ACHN (cell line): ENCODE results near the gene ZNF37A.
"Not testable (repeated sequence)": the region's sequence is repeated elsewhere in the genome, so short reads cannot be mapped to it uniquely, and the experiment has no call there.

ENCODE experiments used
- DNase-seq: peaks from one replicate; pipeline ENCODE4 v3.0.0-alpha.2; 2015
- in situ Hi-C: cut with HindIII; loops from 2 replicates; pipeline ENCODE4 v1.10.0; 2017; ENCODE audit warnings: low sequenced_read_pairs, low pct_ligation_motif_present, low pct_unique_long_range_greater_than_20kb

ZNF37A gene

DNA sequence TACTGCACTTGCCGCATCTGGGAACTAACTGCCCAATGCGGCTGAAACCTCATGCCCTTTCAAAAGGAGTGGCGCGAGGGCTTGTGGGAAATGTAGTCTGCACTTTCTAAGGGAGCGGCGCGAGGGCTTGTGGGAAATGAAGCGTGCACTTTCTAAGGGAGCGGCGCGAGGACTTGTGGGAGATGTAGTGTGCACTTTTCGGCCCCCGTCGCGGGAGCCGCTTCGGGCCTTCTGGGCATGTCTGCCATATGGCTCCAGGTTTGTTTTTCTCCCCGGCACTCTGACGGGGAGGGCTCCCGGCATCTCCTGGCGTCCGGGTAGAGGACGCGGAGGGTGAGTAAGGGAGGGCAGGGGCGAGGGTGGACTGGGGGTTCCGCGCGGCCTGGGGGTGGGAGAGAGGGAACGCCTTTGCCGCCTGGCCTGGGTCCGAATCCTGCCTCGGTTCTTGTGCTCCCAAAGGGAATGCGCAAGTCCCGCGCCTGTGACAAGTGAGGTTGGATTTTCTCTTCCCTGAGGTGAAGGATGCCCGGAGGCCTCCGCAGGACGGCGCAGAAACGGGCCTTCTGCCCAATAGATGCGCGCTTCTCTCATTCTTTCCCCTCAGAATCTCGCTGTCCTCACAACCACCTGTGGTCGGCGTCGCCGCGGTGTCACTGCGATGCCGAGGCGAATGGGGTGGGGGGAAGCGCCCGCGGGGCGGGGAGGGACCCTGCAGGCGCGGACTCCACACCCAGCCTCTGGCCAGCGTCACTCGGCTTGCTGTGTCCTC is at the start of gene ZNF37A:
Gene ZNF37A, plus strand, starts transcription at position 180 of the 769 bp plus-strand sequence. CDS start 2,281 bp downstream, outside the sequence.
- peak; percentile 94 for DNase-seq
- in situ Hi-C loops, result no loop called here

DNA sequence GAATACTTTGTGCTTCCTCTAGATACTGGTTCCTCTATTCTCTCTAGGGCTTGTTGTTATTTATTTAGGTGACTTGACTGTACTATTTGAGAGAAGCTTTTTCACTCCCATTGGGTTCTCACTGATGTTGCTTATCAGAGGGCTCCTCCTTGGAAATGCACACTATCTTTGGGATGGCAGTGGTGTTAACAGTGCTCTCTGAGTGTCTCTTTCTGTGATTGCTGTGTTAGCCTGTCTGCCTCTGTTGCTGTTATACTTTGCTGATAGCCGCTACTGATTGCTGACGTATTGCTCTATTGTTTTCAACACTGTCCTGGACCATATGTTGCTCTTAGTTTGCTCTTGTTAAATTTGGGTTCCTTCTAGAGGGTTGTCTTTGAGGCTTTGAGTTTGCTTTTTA is 49.0 kb upstream of the ZNF37A start:
- in situ Hi-C loops, result no loop called here
- no peak for DNase-seq

DNA sequence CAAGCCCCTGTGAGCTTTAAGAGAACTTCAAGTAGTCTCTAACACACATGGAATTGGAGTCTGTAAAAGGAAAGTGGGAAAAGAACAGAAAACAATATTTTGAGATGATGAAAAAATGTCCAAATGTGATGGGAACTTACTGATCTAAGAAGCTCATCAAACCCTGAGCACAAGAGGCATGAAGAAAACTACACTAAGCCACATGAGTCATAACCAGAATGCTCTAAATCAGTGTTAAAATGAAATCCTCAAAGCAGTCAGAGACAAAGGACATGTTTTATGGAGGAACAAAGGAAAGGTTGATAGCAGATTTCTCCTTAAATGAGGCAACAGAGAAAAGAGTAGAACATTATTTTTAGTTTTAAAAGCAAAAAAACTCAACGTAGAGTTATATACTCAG is 46.5 kb upstream of the ZNF37A start:
- no peak for DNase-seq

DNA sequence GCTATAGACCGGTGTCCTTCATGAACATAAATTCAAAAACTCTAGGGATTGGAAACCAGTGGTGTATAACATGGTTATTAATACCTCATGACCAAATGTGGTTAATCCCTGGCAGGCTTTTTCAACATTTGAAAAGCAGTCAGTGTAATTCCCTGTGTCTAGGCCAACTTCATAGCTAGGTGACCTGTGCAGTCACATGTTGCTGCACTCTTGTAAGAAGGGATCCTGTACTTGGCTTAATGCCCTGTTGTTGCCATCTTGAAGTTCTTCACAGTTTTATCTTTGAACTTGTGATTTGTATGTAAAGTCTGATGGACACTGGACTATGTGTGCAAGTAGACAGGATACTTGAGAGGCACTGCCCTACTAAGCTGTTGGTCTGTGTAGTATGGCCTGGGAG is 43.9 kb upstream of the ZNF37A start:
- no peak for DNase-seq
- in situ Hi-C loops, result no loop called here

More for the DNA sequence above, 46.5 kb upstream of the ZNF37A start:
- in situ Hi-C loops, result no loop called here

DNA sequence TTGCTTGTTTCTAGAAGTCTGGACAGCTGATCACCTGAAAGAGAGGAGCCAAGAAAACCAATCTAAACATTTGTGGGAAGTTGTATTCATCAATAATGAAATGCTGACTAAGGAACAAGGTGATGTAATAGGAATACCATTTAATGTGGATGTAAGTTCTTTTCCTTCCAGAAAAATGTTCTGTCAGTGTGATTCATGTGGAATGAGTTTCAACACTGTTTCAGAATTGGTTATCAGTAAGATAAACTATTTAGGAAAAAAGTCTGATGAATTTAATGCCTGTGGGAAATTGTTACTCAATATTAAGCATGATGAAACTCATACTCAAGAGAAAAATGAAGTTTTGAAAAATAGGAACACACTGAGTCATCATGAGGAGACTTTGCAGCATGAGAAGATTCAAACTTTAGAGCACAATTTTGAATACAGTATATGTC is 39.8 kb upstream of the ZNF37A start:
- DNase-seq, result no peak
- in situ Hi-C loops, result no loop called here

DNA sequence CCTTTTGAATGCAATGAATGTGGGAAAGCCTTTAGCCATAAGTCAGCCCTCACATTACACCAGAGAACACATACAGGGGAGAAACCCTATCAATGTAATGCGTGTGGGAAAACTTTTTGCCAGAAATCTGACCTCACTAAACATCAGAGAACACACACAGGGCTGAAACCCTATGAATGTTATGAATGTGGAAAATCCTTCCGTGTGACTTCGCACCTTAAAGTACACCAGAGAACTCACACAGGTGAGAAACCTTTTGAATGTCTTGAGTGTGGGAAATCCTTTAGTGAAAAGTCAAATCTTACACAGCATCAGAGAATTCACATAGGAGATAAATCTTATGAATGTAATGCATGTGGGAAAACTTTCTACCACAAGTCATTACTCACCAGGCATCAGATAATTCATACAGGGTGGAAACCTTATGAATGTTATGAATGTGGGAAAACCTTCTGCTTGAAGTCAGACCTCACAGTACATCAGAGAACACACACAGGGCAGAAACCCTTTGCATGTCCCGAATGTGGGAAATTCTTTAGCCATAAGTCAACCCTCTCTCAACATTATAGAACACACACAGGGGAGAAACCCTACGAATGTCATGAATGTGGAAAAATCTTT is 38.8 kb upstream of the ZNF37A start:
- in situ Hi-C loops, result not testable (repeated sequence)
- DNase-seq, result peak; percentile 2

DNA sequence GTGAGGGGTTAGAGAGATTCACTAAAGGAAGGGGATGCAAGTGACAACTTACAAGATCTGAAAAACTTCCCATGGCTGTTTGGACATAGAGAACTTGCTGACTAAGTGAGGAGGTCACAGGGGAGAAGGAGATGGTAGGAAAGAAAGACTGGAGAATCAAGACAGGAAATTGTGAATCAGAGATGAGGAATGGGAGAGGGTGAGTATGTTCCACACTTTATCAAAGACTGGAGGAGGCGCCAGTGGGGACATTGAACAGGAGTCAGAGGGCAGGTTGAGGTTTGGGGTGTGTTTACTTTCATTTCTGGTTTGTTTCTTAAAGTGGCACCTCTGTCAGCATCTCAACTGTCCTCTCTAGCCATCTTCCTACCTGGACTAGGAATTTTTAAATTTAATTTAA is 24.5 kb upstream of the ZNF37A start:
- DNase-seq, in situ Hi-C loops: not testable (repeated sequence)

DNA sequence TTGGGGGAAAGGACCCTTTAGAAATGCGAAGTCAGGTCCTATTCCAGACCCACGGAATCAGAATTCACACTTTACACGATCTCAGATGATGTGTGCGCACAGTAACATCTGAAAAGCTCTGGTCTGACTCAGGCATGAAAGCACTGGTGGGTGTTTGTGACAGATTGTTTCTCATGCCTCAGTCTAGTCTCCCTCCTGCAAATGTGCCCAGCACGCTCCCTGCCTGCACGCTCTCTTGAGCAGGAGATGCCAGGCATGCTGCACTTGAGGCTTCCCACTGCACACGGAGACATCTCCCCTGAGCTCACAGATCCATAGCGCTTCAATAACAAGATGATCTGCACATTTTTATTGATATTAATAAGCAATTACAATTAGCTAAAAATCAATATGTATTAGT is 23.6 kb upstream of the ZNF37A start:
- DNase-seq, result no peak
- in situ Hi-C loops, result no loop called here

DNA sequence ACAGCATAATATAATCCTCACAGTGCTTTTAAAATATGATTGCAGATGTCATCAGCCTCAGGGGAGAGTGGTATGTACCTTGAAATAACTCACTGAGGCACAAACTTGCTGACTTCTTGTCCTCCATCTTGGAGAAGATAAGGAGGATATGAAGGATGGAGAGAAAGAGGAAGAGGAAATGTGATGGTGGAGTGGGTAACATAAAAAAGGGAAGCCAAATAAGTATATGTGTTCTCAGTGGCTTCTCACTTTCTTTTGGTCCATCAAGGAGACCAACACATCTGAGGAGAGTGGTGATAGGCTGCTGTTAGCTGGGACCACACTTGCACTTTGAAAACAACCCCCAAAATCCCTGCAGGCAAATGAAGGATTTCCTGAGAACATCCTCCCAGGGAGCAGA is 21.6 kb upstream of the ZNF37A start:
- DNase-seq, result no peak
- in situ Hi-C loops, result no loop called here

DNA sequence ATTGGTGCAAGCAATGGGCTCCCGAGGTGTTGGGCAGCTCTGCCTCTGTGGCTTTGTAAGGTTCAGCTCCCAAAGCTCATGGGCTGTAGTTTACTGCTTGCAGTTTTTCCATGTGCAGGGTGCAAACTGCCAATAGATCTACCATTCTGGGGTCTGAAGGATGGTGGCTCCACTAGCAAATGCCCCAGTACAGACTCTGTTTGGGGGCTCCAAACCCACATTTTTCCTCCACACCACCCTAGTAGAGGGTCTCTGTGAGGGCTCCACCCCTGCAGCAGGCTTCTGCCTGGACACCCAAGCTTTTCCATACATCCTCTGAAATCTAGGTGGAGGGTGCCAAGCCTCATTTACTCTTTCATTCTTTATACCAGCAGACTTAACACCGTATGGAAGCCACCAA is 17.4 kb upstream of the ZNF37A start:
- DNase-seq, result no peak
- in situ Hi-C loops, result no loop called here

DNA sequence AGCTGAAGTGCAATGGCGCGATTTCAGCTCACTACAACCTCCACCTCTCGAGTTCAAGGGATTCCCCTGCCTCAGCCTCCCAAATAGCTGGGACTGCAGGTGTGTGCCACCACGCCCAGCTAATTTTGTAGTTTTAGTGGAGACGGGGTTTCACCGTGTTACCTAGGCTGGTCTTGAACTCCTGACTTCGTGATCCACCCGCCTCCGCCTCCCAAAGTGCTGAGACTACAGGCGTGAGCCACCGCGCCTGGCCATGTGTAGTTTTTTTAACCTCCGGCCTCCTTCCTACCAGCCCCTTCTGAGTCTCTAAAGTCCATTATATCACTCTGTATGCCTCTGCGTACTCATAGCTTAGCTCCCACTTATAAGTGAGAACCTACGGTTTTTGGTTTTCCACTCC is 819 bp upstream of the ZNF37A start:
- in situ Hi-C loops, DNase-seq: not testable (repeated sequence)

DNA sequence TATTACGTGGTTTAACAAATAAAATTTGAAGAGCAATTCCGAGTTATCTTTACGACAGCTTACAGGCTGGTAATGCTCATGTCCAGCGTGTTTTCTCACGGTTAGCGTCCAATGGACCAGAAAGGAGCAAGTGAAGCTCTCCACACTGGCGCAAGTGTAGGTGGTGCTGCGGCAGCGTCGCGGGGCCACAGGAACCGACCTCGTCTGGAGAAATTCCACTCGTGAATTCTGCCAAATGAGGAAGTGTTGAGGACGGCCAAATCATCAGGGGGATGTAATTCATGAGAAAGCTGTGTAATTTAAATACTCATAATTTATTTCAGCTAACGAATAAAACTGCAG is 350 bp upstream of the ZNF37A start:
- in situ Hi-C loops, result no loop called here
- DNase-seq, result no peak

DNA sequence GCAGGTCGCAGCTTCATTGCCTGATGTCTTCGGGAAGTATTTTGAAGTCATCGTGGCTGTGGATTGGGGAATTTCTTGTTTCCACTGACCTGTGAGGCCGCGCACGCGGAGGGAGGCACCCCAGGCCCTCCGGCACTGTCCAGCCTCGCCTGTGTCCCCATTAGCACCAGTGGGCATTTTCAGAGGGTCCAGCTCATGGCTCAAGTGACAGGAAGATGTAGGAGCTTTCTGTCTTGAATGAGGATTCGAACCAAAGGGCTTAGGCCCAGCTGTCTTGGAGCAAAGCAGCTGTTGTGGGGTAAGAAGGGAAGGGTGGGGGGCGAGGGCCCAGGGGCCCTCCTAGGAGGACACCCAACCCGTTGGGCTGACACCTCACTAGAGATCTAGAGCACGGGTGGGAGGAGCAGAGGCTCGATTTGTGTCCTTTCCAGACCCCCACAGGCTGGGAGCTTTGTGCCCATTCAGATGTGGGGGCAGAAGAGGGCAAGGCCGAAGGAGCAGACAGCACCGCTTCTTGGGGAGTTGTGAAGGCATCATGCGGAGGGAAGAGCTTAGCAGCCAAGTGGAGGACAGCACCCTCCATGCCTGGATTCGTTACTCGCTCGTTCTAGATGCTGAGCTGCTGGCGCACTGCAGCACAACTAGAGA is 914 bp downstream of the ZNF37A start:
- in situ Hi-C loops, result no loop called here
- DNase-seq, result no peak

DNA sequence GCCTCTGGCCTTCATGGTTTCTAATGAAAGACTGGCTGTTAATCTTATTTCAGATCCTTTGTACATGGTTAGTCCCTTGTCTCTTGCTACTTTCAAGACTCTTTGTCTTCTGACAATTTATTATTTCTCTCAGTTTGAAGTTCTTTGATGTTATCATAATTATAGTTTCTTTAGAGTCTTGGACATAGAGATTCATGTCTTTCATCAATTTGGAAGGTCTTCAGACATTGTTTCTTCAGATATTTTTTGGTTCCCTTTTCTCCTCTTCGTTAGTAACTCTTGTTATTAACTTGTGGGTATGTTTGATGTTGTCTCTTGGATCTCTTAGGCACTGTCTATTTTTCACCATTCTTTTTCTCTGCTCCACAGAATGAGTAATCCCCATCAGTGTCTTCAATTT is 8.7 kb downstream of the ZNF37A start:
- no peak for DNase-seq
- in situ Hi-C loops, result no loop called here

DNA sequence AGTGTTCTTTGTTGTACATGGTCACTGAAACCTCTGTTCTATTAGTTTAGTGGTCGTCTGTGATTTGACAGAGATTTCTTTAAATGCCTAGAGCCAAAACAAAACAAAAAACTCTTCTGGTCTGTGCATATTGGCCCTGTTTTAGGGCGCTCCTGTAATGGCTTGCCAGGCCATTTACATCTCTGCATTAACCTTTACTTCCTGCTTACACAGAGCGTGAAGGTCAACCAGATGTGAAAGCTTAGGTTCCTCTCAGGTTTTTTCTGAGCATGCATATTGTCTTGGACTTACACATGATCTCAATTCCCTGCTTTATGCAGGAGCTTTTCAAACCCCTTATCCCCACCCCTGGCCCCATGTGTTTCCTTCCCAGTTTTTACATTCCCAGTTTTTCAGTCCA is 9.6 kb downstream of the ZNF37A start:
- in situ Hi-C loops, result no loop called here
- DNase-seq, result no peak

DNA sequence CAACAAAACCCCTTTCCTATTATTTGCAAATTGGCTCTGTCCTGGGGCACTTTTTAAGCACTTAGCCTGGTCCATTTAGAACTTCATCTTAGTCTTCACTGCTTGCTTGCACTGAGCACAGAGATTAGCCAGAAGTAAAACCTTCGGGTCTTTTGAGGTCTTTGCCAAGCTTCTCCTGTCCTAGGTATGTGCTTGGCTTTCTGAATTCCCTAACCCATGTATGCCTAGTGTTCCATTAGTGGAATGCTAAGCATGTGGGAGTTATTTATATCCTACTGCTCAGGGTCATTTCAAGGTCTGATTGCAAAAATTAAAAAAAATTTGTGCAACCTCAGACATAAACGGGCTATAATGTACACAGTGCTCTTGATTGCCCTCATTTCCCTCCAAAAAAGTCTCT is 18.0 kb downstream of the ZNF37A start:
- in situ Hi-C loops, result no loop called here
- no peak for DNase-seq

DNA sequence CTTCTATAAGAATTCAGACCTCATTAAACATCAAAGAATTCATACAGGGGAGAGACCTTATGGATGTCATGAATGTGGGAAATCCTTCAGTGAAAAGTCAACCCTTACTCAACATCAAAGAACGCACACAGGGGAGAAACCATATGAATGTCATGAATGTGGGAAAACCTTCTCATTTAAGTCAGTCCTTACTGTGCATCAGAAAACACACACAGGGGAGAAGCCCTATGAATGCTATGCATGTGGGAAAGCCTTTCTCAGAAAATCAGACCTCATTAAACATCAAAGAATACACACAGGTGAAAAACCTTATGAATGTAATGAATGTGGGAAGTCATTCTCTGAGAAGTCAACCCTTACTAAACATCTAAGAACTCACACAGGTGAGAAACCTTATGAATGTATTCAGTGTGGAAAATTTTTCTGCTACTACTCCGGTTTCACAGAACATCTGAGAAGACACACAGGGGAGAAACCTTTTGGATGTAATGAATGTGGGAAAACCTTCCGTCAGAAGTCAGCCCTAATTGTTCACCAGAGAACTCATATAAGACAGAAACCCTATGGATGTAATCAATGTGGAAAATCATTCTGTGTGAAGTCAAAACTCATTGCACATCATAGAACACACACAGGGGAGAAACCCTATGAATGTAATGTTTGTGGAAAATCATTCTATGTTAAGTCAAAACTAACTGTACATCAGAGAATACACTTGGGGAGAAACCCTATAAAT is 24.1 kb downstream of the ZNF37A start:
- peak; percentile 19 for DNase-seq
- in situ Hi-C loops, result no loop called here

DNA sequence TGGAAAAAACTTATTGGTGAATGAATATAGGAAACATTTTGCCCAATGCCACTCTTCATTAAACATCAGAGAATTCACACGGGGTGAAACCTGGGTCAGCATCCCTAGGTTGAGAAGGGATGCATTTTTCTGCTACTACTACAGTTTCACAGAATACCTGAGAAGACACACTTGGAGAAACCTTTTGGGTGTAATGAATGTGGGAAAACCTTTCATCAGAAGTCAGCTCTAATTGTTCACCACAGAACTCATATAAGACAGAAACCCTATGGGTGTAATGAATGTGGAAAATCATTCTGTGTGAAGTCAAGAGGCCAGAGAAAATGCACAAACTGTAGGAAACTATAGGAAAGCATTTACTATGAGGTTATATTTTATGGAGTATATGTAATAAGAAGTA is 24.9 kb downstream of the ZNF37A start:
- in situ Hi-C loops, result no loop called here
- no peak for DNase-seq

DNA sequence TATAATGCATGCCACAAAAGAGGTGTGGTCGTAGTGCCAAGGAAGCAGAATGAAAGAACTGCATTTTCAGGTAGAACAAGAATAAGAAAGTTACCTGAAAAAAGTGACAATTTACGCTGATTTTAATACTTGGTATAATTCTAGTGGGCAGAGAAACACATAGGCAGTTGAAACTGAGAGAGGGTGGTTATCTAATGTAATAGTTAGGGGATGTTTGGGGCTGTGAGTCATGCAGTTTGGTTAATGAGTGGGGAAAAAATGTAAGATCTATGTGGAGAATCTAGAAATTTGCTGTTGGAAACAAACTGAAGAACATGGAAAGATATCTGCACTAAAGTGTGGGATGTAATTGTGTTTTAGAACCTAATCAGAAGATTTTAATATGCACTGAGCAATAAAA is 33.7 kb downstream of the ZNF37A start:
- no peak for DNase-seq
- in situ Hi-C loops, result no loop called here
